ENCODE data around the gene EXOC1. TPM values are rescaled to one million over a fixed set of nuclear protein-coding genes. Genes with fewer than 3 reads are reported as not detected.

The EXOC1 gene
- total RNA-seq, 6 experiments from 2014 or later, result 6.7 to 9.8 (median 9.2) TPM

GRCh38 chr4:55854129-55854528 lies 681 bp downstream of the EXOC1 start:
- WGBS (ENCODE audit: insufficient coverage, low coverage, low lambda C conversion rate, missing lambda C conversion rate), result 18% methylated on average over 6 of the region's 7 CpGs
- H3K4me3 ChIP-seq, result peak overlapping the region; percentile 77 to 97 (median 91)
- intact Hi-C loops (cut with DNase I), result no loop called here
- ATAC-seq, result no peak
- no peaks in the 10 kb centered on the region for H3K9me3 ChIP-seq
- no peaks in the 10 kb centered on the region for H3K27me3 ChIP-seq
- DNase-seq, result no peak
- no peaks in the 10 kb centered on the region for H3K36me3 ChIP-seq
- H3K27ac ChIP-seq, result peak overlapping the region in 2 of 3 donors; percentile 49 to 58
- no peak for TF ChIP-seq CTCF (IDR thresholded peaks at IDR 0.05)
- TF ChIP-seq POLR2A (IDR thresholded peaks at IDR 0.05), result no peak
- H3K4me1 ChIP-seq, result no peaks in the 10 kb centered on the region

- peaks cover 0 to 8% (median 2%) of the 10 kb centered on the region in 4 donors for H3K36me3 ChIP-seq
- no peaks in the 10 kb centered on the region for H3K27me3 ChIP-seq
- no peak for DNase-seq
- H3K9me3 ChIP-seq, result no peaks in the 10 kb centered on the region
- ATAC-seq, result no peak
- WGBS (ENCODE audit: insufficient coverage, low coverage, low lambda C conversion rate, missing lambda C conversion rate), result 64% methylated on average over 1 of the region's 1 CpG
- intact Hi-C loops (cut with DNase I), result no loop called here
- no peak overlapping the region for H3K27ac ChIP-seq
- H3K4me3 ChIP-seq, result no peak overlapping the region
- H3K4me1 ChIP-seq, result no peaks in the 10 kb centered on the region
- no peak for TF ChIP-seq CTCF (IDR thresholded peaks at IDR 0.05)
- TF ChIP-seq POLR2A (IDR thresholded peaks at IDR 0.05), result no peak
Measured at GRCh38 chr4:55857586-55857985, 4.1 kb downstream of the EXOC1 start.

GRCh38 chr4:55859711-55860110 lies 6.3 kb downstream of the EXOC1 start:
- ATAC-seq (no peak), DNase-seq (no peak)
- Histone ChIP-seq H3K9me3 (no peaks in the 10 kb centered on the region), H3K27ac (no peak overlapping the region), H3K4me1 (no peaks in the 10 kb centered on the region), H3K36me3 (peaks cover 0 to 15% (median 2%) of the 10 kb centered on the region in 4 donors), H3K4me3 (no peak overlapping the region), H3K27me3 (no peaks in the 10 kb centered on the region)
- intact Hi-C loops (cut with DNase I), result no loop called here
- WGBS (ENCODE audit: insufficient coverage, low coverage, low lambda C conversion rate, missing lambda C conversion rate), result 57% methylated on average over 2 of the region's 2 CpGs
- TF ChIP-seq CTCF (IDR thresholded peaks at IDR 0.05) (no peak), POLR2A (IDR thresholded peaks at IDR 0.05) (no peak)

- 89% methylated on average over 1 of the region's 1 CpG for WGBS (ENCODE audit: insufficient coverage, low coverage, low lambda C conversion rate, missing lambda C conversion rate)
- H3K36me3 ChIP-seq, result peaks cover 0 to 32% (median 5%) of the 10 kb centered on the region in 4 donors
Measured at GRCh38 chr4:55864577-55865223, 11.3 kb downstream of the EXOC1 start.

More at GRCh38 chr4:55864577-55865223, 11.3 kb downstream of the EXOC1 start:
- Histone ChIP-seq H3K4me1 (no peaks in the 10 kb centered on the region), H3K4me3 (no peak overlapping the region), H3K9me3 (no peaks in the 10 kb centered on the region), H3K27ac (no peak overlapping the region), H3K27me3 (no peaks in the 10 kb centered on the region)
- ATAC-seq (no peak), DNase-seq (no peak)
- TF ChIP-seq POLR2A (IDR thresholded peaks at IDR 0.05) (no peak), CTCF (IDR thresholded peaks at IDR 0.05) (no peak)
- intact Hi-C loops (cut with DNase I), result no loop called here
